Adrenal gland (tissue), 12 donors: ENCODE data around the gene MICOS13. TPM values are rescaled to one million over a fixed set of nuclear protein-coding genes. Genes with fewer than 3 reads are reported as not detected.

Source experiments
- DNase-seq, 7 donors: peaks; one replicate each; pipeline ENCODE4 v3.0.0-alpha.2; 2019 to 2020
- H3K27ac ChIP-seq, 5 donors: fragments of 200-600 bp; sonication (generic) in 4 of 5; 1 replicate in 3 of 5; 2 replicates in 2 of 5; pipeline versions ENCODE4 v1.5.1 to v1.8.0; 2016 to 2020; ENCODE audit warnings: mild to moderate bottlenecking in 1 of 5
- H3K27me3 ChIP-seq: fragments of 200-600 bp; 2 replicates; pipeline ENCODE4 v1.8.0; 2021
- H3K36me3 ChIP-seq, 2 donors: fragments of 200-600 bp; replicated peaks in 1 of 2; 1 replicate in 1 of 2; 2 replicates in 1 of 2; pipeline versions ENCODE4 v1.5.1 to v1.8.0; 2018 to 2022
- H3K4me1 ChIP-seq, 2 donors: fragments of 200-600 bp; replicated peaks in 1 of 2; 1 replicate in 1 of 2; 2 replicates in 1 of 2; pipeline versions ENCODE4 v1.5.1 to v1.8.0; 2018 to 2021
- H3K4me3 ChIP-seq, 4 donors: fragments of 200-600 bp; sonication (generic) in 3 of 4; one replicate each; pipeline ENCODE4 v1.5.1; 2016 to 2018
- H3K9me3 ChIP-seq, 3 donors: fragments of 200-600 bp; sonication (generic) in 1 of 3; replicated peaks in 1 of 3; 1 replicate in 2 of 3; 2 replicates in 1 of 3; pipeline versions ENCODE4 v1.5.1 to v1.8.0; 2016 to 2021
- POLR2A ChIP-seq, 2 donors: fragments of 450-650 bp; IDR thresholded peaks; one replicate each; pipeline ENCODE4 v1.6.1; 2017; ENCODE audit warnings: antibody characterized with exemption in 2 of 2, mild to moderate bottlenecking in 2 of 2, moderate library complexity in 1 of 2
- WGBS, 4 donors: extraction: QIAGEN DNeasy Blood & Tissue Kit in 2 of 4; methylation state at CpG; one replicate each; pipeline versions ENCODE4 v1.1.5 to v1.1.7; 2013 to 2017; 5-methylcytosine and 5-hydroxymethylcytosine counted together
- intact Hi-C, 2 donors: fragments of 100-400 bp; cut with DNase I; formaldehyde crosslinking; loops; one replicate each; pipeline versions ENCODE4 v1.14.1 to v1.15.0; 2022 to 2023
- polyA plus RNA-seq, 3 donors: library from polyadenylated mRNA; stranded (reverse); fragments of 200-250 nt in 2 of 3; fragments of 350-450 nt in 1 of 3; fragmentation: Illumina TruSeq in 1 of 3; extraction: RNeasy Lipid Tissue Mini Kit (QIAGEN cat#74804) in 1 of 3; gene quantifications; one replicate each; pipeline ENCODE4 v1.2.3, GENCODE V29; 2013 to 2014
- total RNA-seq, 9 donors: library from RNA; depleted of rRNA in 4 of 9; stranded (reverse); fragments of >200 nt in 4 of 9; fragments of 120-200 nt in 1 of 9; fragmentation: NEBNext Ultra II Directional in 1 of 9; extraction: Animal tissue kit (Norgen Biotek cat#: 25700) in 1 of 9; gene quantifications; one replicate each; pipeline versions ENCODE4 v1.1.0 to v1.2.4, GENCODE V29; 2013 to 2023
- TF ChIP-seq, protein P1 (sequence below), 6 experiments: fragments of 450-650 bp in 4 of 6; fragments of 200-600 bp in 2 of 6; sonication (generic) in 1 of 6; IDR thresholded peaks; 1 replicate in 5 of 6; 2 replicates in 1 of 6; pipeline versions ENCODE4 v1.5.1 to v1.8.0; 2016 to 2021; ENCODE audit warnings: antibody characterized with exemption in 6 of 6, mild to moderate bottlenecking in 2 of 6, moderate library complexity in 1 of 6
- donor health status: healthy with polysubstance abuse.
- donor health status: Bipolar disorder and iron deficiency.
- donor health status: DM: yes; HTN: yes; CAD: no.
- donor health status: DM: no; HTN: no; CAD: no.
- donor health status: DM: no; HTN: no; CAD: no.
- donor health status: DM: yes; HTN: yes; CAD: no.

MICOS13 gene
- total and polyA plus RNA-seq, 12 donors, result 23.4 to 211 (median 66.2) TPM

DNA sequence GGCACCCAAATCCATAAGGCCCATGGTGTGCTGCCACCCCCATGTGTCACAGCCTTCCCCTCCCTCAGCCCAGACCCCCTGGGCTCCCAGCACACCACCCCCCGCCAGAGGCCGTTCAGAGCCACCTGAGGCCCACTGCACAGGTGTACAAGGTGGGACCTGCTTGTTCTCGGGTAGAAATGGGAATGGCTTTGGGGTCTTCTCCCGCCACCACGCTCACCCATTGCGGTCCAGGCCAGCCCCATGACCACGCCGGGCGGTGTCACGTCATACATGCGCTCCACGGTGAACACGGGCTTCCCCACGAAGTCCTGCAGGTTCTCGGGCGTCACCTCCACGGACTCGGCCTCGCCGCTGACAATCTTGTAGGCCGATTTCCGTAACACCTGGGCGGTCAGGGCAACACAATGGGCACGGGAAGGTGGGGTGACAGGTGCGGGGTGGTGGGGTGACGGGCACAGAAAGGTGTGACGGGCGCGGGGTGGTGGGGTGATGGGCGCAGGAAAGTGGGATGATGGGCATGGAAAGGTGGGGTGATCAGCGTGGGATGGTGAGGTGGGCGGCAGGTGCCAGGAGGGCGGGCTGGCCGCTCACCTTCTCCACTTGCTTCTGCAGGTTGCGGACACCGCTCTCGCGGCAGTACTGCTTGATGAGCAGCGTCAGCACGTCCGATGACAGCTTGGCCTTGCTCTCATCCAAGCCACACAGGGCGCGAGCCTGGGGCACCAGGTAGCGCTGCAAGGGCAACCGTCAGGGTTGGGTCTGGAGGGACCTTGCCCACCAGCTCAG lies 14.0 kb upstream of the MICOS13 start:
- DNase-seq, result peak in 4 of 7 donors; percentile 32 to 59 (median 46)
- peak overlapping the region in 2 of 5 donors; percentile 90 to 95 for H3K27ac ChIP-seq
- peaks cover 0 to 68% of the 10 kb centered on the region in 2 donors for H3K36me3 ChIP-seq
- no peaks in the 10 kb centered on the region for H3K27me3 ChIP-seq
- intact Hi-C loops, result no loop called here
- H3K9me3 ChIP-seq, result no peaks in the 10 kb centered on the region
- TF ChIP-seq, protein P1, sequence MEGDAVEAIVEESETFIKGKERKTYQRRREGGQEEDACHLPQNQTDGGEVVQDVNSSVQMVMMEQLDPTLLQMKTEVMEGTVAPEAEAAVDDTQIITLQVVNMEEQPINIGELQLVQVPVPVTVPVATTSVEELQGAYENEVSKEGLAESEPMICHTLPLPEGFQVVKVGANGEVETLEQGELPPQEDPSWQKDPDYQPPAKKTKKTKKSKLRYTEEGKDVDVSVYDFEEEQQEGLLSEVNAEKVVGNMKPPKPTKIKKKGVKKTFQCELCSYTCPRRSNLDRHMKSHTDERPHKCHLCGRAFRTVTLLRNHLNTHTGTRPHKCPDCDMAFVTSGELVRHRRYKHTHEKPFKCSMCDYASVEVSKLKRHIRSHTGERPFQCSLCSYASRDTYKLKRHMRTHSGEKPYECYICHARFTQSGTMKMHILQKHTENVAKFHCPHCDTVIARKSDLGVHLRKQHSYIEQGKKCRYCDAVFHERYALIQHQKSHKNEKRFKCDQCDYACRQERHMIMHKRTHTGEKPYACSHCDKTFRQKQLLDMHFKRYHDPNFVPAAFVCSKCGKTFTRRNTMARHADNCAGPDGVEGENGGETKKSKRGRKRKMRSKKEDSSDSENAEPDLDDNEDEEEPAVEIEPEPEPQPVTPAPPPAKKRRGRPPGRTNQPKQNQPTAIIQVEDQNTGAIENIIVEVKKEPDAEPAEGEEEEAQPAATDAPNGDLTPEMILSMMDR (IDR thresholded peaks at IDR 0.05), result no peak
- no peak for TF ChIP-seq POLR2A (IDR thresholded peaks at IDR 0.05)
- H3K4me1 ChIP-seq, result peaks cover 14 to 29% of the 10 kb centered on the region in 2 donors
- no peak overlapping the region for H3K4me3 ChIP-seq
- 80 to 85% (median 82%) methylated on average over 38 to 45 of the region's 45 CpGs for WGBS, 4 donors

DNA sequence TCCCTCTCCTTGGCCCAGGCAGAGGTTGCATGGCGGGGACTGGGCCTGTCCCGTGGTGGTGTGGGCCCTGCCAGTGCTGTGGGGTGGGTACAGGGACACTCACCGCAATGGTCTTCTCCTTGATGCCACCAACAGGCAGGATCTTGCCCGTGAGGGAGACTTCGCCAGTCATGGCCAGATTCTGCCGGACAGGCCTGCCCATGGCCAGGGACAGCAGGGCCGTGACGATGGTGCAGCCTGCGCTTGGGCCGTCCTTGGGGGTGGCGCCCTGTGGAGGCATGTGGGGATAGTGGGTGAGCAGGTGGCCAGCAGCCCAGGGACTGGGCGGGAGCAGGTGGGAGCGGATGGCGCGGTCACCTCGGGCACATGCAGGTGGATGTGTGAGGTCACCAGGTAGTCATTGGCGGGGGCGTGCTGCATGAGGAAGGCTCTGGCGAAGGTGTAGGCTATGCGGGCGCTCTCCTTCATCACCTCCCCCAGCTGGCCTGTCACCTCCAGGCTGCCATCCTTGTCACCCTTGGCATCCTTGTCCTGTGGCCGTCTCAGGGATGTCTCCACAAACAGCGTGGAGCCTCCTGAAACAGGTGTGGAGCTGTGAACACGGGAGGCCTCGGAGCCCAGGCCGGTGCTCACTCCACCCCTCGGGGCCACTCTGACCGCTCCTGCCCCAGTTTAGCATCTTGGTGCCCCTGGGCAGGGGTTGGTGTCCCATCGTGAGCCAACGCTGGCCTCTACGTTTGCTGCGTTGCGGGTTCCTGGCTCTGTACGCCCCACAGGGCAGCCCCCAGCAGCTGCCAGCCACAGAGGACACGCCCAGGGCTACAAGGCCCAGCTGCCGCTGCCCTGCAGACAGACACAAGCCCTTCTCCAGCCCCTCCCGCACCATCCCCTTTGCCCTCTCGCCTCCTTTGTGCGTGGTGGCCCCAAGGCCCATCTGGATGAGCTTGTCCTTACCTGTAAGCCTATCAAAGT lies 13.2 kb upstream of the MICOS13 start:
- Histone ChIP-seq H3K4me3 (no peak overlapping the region), H3K27ac (peak overlapping the region in 4 of 5 donors; percentile 6 to 95 (median 92)), H3K27me3 (no peaks in the 10 kb centered on the region), H3K4me1 (peaks cover 14 to 29% of the 10 kb centered on the region in 2 donors), H3K9me3 (no peaks in the 10 kb centered on the region), H3K36me3 (peaks cover 0 to 60% of the 10 kb centered on the region in 2 donors)
- DNase-seq, result peak in 4 of 7 donors; percentile 54 to 69 (median 66)
- 62 to 72% (median 66%) methylated on average over 28 to 39 of the region's 39 CpGs for WGBS, 4 donors
- intact Hi-C loops, result no loop called here
- no peak for TF ChIP-seq POLR2A (IDR thresholded peaks at IDR 0.05)
- TF ChIP-seq, protein P1 (IDR thresholded peaks at IDR 0.05), result no peak

DNA sequence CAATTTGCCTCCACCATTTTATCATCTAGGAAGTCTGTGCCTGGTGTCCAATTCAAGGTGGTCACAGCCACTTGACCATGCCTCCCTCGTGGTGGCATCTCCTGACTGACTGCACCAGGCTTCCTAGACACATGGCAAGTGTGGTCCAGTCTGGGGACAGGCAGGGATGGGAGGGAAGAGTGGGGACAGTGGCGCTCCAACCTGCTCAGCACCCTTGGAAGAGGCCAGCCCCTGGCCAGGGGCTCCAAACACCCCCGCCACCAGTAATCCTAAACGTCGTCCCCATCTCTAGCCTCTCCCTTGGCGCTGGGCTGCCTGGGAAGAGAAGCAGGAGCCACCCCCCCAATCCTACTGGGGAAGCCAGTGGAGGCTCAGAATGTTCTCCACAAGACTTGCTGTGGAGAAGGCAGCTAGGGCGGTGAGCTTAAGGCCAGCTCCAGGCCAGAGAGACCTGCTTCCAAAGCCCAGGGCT lies 12.4 kb upstream of the MICOS13 start:
- TF ChIP-seq, protein P1 (IDR thresholded peaks at IDR 0.05), result no peak
- no peak for TF ChIP-seq POLR2A (IDR thresholded peaks at IDR 0.05)
- no peaks in the 10 kb centered on the region for H3K27me3 ChIP-seq
- H3K4me1 ChIP-seq, result peaks cover 12 to 22% of the 10 kb centered on the region in 2 donors
- DNase-seq, result no peak
- H3K9me3 ChIP-seq, result no peaks in the 10 kb centered on the region
- intact Hi-C loops, result no loop called here
- H3K27ac ChIP-seq, result peak overlapping the region; percentile 6 to 95 (median 93)
- H3K36me3 ChIP-seq, result peaks cover 0 to 55% of the 10 kb centered on the region in 2 donors
- H3K4me3 ChIP-seq, result no peak overlapping the region
- WGBS, 4 donors, result 11 to 68% (median 56%) methylated on average over 1 to 7 of the region's 7 CpGs
